Progenitor cell of endocrine pancreas (in vitro differentiated cells): Measurements from ENCODE around the gene CTSG. TPM values are rescaled to one million over a fixed set of nuclear protein-coding genes. Genes with fewer than 3 reads are reported as not detected.
"Not testable (repeated sequence)": the region's sequence is repeated elsewhere in the genome, so short reads cannot be mapped to it uniquely, and the experiment has no call there.

Experiments
- DNase-seq: peaks from one replicate; pipeline ENCODE4 v3.0.0; 2021; ENCODE audit warnings: low spot score; ENCODE audit not compliant: unreplicated experiment
- H3K27ac Mint-ChIP-seq: 2 replicates; pipeline ENCODE4 v1.8.0; 2021; ENCODE audit warnings: mild to moderate bottlenecking, moderate library complexity, mixed read lengths
- H3K27me3 Mint-ChIP-seq: 2 replicates; pipeline ENCODE4 v1.8.0; 2021; ENCODE audit warnings: mixed read lengths
- H3K36me3 Mint-ChIP-seq: 2 replicates; pipeline ENCODE4 v1.8.0; 2022; ENCODE audit warnings: mixed read lengths; ENCODE audit not compliant: insufficient read depth
- H3K4me1 Mint-ChIP-seq: 2 replicates; pipeline ENCODE4 v1.8.0; 2021; ENCODE audit warnings: low read depth, mixed read lengths
- H3K4me3 Mint-ChIP-seq: 2 replicates; pipeline ENCODE4 v1.8.0; 2021; ENCODE audit warnings: low read depth, mild to moderate bottlenecking, moderate library complexity, mixed read lengths
- H3K9me3 Mint-ChIP-seq: 2 replicates; pipeline ENCODE4 v1.8.0; 2021; ENCODE audit warnings: low read depth, mixed read lengths
- CTCF ChIP-seq: fragments of 200-600 bp; sonication (generic); IDR thresholded peaks from one replicate; pipeline ENCODE4 v1.5.0; 2021; ENCODE audit warnings: antibody characterized with exemption, mild to moderate bottlenecking; ENCODE audit not compliant: unreplicated experiment
- total RNA-seq: library from RNA; stranded (reverse); gene quantifications from 2 replicates; pipeline ENCODE4 v1.2.1, GENCODE V29; 2021

Gene CTSG
- total RNA-seq, 1 donor from 2014 or later, result not detected

- no peak for DNase-seq
- Mint-ChIP-seq H3K9me3 (peaks cover 28% of the 10 kb centered on the region), H3K36me3 (no peaks in the 10 kb centered on the region), H3K27ac (no peak overlapping the region), H3K4me3 (no peak overlapping the region), H3K27me3 (no peaks in the 10 kb centered on the region), H3K4me1 (no peaks in the 10 kb centered on the region)
- TF ChIP-seq CTCF, result no peak
Measured at GRCh38 chr14:24535737-24536136, 40.3 kb downstream of the CTSG start.

GRCh38 chr14:24534286-24534685 lies 41.8 kb downstream of the CTSG start:
- no peak for TF ChIP-seq CTCF
- Mint-ChIP-seq H3K4me3 (no peak overlapping the region), H3K27me3 (no peaks in the 10 kb centered on the region), H3K36me3 (no peaks in the 10 kb centered on the region), H3K9me3 (peaks cover 19% of the 10 kb centered on the region), H3K27ac (no peak overlapping the region), H3K4me1 (no peaks in the 10 kb centered on the region)
- no peak for DNase-seq

GRCh38 chr14:24525877-24526620 lies 50.0 kb downstream of the CTSG start:
- not testable (repeated sequence) for H3K36me3 Mint-ChIP-seq, H3K4me3 Mint-ChIP-seq, DNase-seq, H3K27ac Mint-ChIP-seq, H3K27me3 Mint-ChIP-seq, H3K4me1 Mint-ChIP-seq
- H3K9me3 Mint-ChIP-seq, result peaks cover 11% of the 10 kb centered on the region

Other genes with a start within 250 kb of the CTSG start
- gene ADCY4, start 241.2 kb downstream of the CTSG start, total RNA-seq, result 0.46 and 0.75 TPM in 2 replicates
- 0.62 and 1.5 TPM in 2 replicates for gene RIPK3, start 236.3 kb downstream of the CTSG start, total RNA-seq
- 56.6 and 57.6 TPM in 2 replicates for gene NFATC4, start 208.1 kb downstream of the CTSG start, total RNA-seq
- gene NYNRIN, start 177.2 kb downstream of the CTSG start, total RNA-seq, result 38.3 and 40.0 TPM in 2 replicates
- gene CBLN3, start 146.6 kb downstream of the CTSG start, total RNA-seq, result 1.5 and 1.9 TPM in 2 replicates
- 74.3 and 77.4 TPM in 2 replicates for gene KHNYN, start 146.3 kb downstream of the CTSG start, total RNA-seq
- 68.1 and 68.2 TPM in 2 replicates for gene SDR39U1, start 133.5 kb downstream of the CTSG start, total RNA-seq
- not detected in 2 replicates for gene CMA1, start 68.0 kb downstream of the CTSG start, total RNA-seq
- not detected in 2 replicates for gene GZMH, start 33.4 kb upstream of the CTSG start, total RNA-seq
- not detected in 2 replicates for gene GZMB, start 57.9 kb upstream of the CTSG start, total RNA-seq